Loucy (cell line): ENCODE measurements around the gene TTI1.

ENCODE experiments used
- H2AFZ ChIP-seq: fragments of 200-600 bp; sonication (generic); 2 replicates; pipeline ENCODE4 v1.6.0; 2016; ENCODE audit warnings: antibody characterized with exemption, mild to moderate bottlenecking, low read length, moderate library complexity
- H3F3A ChIP-seq: fragments of 200-600 bp; 2 replicates; pipeline ENCODE4 v1.6.0; 2016; ENCODE audit warnings: antibody characterized with exemption, low read depth, mild to moderate bottlenecking
- H3K27me3 ChIP-seq: fragments of 200-600 bp; sonication (generic); 2 replicates; pipeline ENCODE4 v1.6.1; 2014; ENCODE audit warnings: low read length, mild to moderate bottlenecking; ENCODE audit not compliant: insufficient read depth, poor library complexity, severe bottlenecking
- H3K36me3 ChIP-seq: fragments of 200-600 bp; sonication (generic); 2 replicates; pipeline ENCODE4 v1.6.1; 2016; ENCODE audit warnings: low read length; ENCODE audit not compliant: insufficient read depth
- H3K4me1 ChIP-seq: fragments of 200-600 bp; sonication (generic); 2 replicates; pipeline ENCODE4 v1.5.1; 2014; ENCODE audit warnings: low read length, mild to moderate bottlenecking; ENCODE audit not compliant: insufficient read depth, poor library complexity, severe bottlenecking
- H3K4me2 ChIP-seq: fragments of 200-600 bp; sonication (generic); 2 replicates; pipeline ENCODE4 v1.6.0; 2014; ENCODE audit warnings: antibody characterized with exemption, low read length, low read depth, mild to moderate bottlenecking; ENCODE audit not compliant: poor library complexity, severe bottlenecking
- H3K4me3 ChIP-seq: fragments of 200-600 bp; sonication (generic); 2 replicates; pipeline ENCODE4 v1.5.1; 2014; ENCODE audit warnings: low read length, mild to moderate bottlenecking, mixed read lengths; ENCODE audit not compliant: poor library complexity, severe bottlenecking
- H3K79me2 ChIP-seq: fragments of 200-600 bp; sonication (generic); 2 replicates; pipeline ENCODE4 v1.6.1; 2014; ENCODE audit warnings: low read length; ENCODE audit not compliant: insufficient read depth
- H3K9ac ChIP-seq: fragments of 200-600 bp; sonication (generic); 2 replicates; pipeline ENCODE4 v1.6.0; 2014; ENCODE audit warnings: mild to moderate bottlenecking, low read depth, low read length, moderate library complexity; ENCODE audit not compliant: poor library complexity, severe bottlenecking
- H3K9me2 ChIP-seq: fragments of 200-600 bp; sonication (generic); replicated peaks from 2 replicates; pipeline ENCODE4 v1.6.1; 2016; ENCODE audit warnings: low read depth, low read length, mixed read lengths
- H3K9me3 ChIP-seq: fragments of 200-600 bp; sonication (generic); 2 replicates; pipeline ENCODE4 v1.6.1; 2014; ENCODE audit warnings: mild to moderate bottlenecking, antibody characterized with exemption, low read length, low read depth; ENCODE audit not compliant: insufficient read depth
- H4K20me1 ChIP-seq: fragments of 200-600 bp; sonication (generic); 2 replicates; pipeline ENCODE4 v1.6.0; 2014; ENCODE audit warnings: antibody characterized with exemption, low read length, mild to moderate bottlenecking; ENCODE audit not compliant: insufficient read depth, poor library complexity, severe bottlenecking
- CTCF ChIP-seq: fragments of 200-600 bp; sonication (generic); conservative IDR thresholded peaks from 2 replicates; pipeline ENCODE4 v1.5.1; 2014; ENCODE audit warnings: mild to moderate bottlenecking, antibody characterized with exemption, low read length
- EZH2phosphoT487 ChIP-seq: fragments of 200-600 bp; IDR thresholded peaks from 2 replicates; pipeline ENCODE4 v1.6.1; 2018; ENCODE audit warnings: antibody characterized with exemption, mild to moderate bottlenecking, moderate library complexity, borderline replicate concordance

TTI1 gene

GRCh38 chr20:37992802-37993409, 40.4 kb downstream of the TTI1 start:
- Histone ChIP-seq H3K4me3 (no peak overlapping the region), H3F3A (no peaks in the 10 kb centered on the region), H3K9ac (no peak overlapping the region), H4K20me1 (peaks cover 3% of the 10 kb centered on the region), H2AFZ (no peak overlapping the region), H3K4me1 (peaks cover 28% of the 10 kb centered on the region), H3K9me2 (no peaks in the 10 kb centered on the region), H3K79me2 (no peaks in the 10 kb centered on the region), H3K36me3 (peaks cover 61% of the 10 kb centered on the region), H3K4me2 (no peak overlapping the region), H3K27me3 (no peaks in the 10 kb centered on the region), H3K9me3 (no peaks in the 10 kb centered on the region)
- TF ChIP-seq CTCF = peak; percentile 66
- TF ChIP-seq EZH2phosphoT487 = no peak

- H3K4me3 ChIP-seq = no peak overlapping the region
- no peaks in the 10 kb centered on the region for H3F3A ChIP-seq
- H3K9me3 ChIP-seq = no peaks in the 10 kb centered on the region
- H3K4me1 ChIP-seq = peaks cover 28% of the 10 kb centered on the region
- peaks cover 52% of the 10 kb centered on the region for H3K36me3 ChIP-seq
- H3K9me2 ChIP-seq = no peaks in the 10 kb centered on the region
- H4K20me1 ChIP-seq = peaks cover 3% of the 10 kb centered on the region
- no peaks in the 10 kb centered on the region for H3K27me3 ChIP-seq
- TF ChIP-seq CTCF = no peak
- no peak for TF ChIP-seq EZH2phosphoT487
- H2AFZ ChIP-seq = no peak overlapping the region
- no peak overlapping the region for H3K9ac ChIP-seq
- no peaks in the 10 kb centered on the region for H3K79me2 ChIP-seq
- no peak overlapping the region for H3K4me2 ChIP-seq
These were observed 41.3 kb downstream of the TTI1 start for GRCh38 chr20:37991908-37992307.

- H3K27me3 ChIP-seq = no peaks in the 10 kb centered on the region
- peaks cover 46% of the 10 kb centered on the region for H3K36me3 ChIP-seq
- no peaks in the 10 kb centered on the region for H3K9me3 ChIP-seq
- H3K4me3 ChIP-seq = no peak overlapping the region
- peaks cover 3% of the 10 kb centered on the region for H4K20me1 ChIP-seq
- H3K9me2 ChIP-seq = no peaks in the 10 kb centered on the region
- H3K9ac ChIP-seq = peak overlapping the region; percentile 11
- no peaks in the 10 kb centered on the region for H3F3A ChIP-seq
- H3K4me2 ChIP-seq = peak overlapping the region; percentile 48
- H2AFZ ChIP-seq = no peak overlapping the region
- H3K4me1 ChIP-seq = peaks cover 28% of the 10 kb centered on the region
- TF ChIP-seq CTCF (no peak), EZH2phosphoT487 (no peak)
- H3K79me2 ChIP-seq = no peaks in the 10 kb centered on the region
These were observed 41.9 kb downstream of the TTI1 start for GRCh38 chr20:37991157-37991866.
